CD4-positive, alpha-beta T cell treated with Interleukin-1 beta for 1 hour (primary cell): ENCODE measurements around the gene WDR82.
A peak's percentile ranks its signal among the peaks of the same experiment; 100 is the strongest.

Experiments used
- DNase-seq, 2 donors: peaks; one replicate each; pipeline ENCODE4 v3.0.0-alpha.2; 2020 to 2022

The WDR82 gene

DNA sequence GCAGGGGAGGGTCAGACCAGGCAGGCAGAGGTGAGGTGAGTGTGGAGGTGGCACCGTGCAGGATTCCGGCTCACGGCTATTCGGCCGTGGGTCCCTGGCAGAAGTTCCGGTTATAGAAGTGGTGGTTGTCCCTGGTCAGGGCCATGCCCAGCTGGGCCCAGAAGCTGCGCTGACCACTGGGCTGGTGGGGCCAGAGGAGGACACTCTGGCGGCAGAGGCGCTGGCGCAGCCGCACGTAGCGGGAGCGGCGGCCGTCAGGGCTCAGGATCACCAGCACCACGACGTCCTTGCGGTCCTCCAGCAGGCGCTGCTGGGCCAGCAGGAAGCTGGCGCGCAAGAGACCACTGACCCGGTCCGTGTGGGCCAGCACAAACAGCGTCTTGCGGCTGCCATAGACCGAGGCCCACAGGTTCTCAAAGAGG, 57.3 kb downstream of the WDR82 start:
- no peak for DNase-seq

GRCh38 chr3:52220380-52221026, 57.9 kb downstream of the WDR82 start:
- DNase-seq = peak; percentile 81 to 87

DNA sequence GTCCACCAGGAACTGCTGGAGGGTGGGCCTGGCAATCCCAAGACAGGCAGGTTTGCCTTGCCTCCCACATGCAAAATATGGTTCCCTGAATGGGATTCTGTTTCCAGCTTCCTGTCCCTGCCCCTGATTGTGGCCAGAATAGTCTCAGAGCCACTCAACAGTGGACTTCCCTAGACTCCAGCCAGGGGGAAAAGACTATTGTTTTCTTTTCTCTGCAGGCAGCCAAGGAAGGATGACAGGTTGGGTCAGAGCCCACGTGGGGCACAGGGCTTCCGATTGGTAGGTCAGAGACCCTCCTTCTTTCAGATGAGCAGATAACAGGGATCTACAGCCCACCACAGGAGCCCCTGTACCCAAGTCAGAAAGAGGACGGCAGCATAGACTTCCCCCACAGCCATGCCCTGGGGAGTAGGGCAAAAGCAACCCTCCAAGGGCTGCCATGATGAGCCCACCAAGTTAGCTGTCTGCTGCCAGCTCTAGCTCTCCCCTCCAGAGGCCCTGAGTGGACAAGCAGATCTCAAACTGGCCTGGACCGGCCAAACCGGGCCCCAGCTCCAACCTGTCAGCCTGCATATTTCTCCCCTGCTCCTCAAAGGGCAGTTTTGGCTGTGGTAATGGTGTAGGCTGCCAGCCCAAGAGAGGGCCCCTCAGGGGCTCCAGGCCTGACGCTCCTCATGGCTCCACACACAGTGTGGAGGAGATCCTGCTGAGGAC, 59.4 kb downstream of the WDR82 start:
- no peak for DNase-seq

- DNase-seq = peak in 1 of 2 donors; percentile 33
Measured at GRCh38 chr3:52218454-52218853, 60.0 kb downstream of the WDR82 start.

GRCh38 chr3:52218026-52218425, 60.4 kb downstream of the WDR82 start:
- DNase-seq = no peak

DNA sequence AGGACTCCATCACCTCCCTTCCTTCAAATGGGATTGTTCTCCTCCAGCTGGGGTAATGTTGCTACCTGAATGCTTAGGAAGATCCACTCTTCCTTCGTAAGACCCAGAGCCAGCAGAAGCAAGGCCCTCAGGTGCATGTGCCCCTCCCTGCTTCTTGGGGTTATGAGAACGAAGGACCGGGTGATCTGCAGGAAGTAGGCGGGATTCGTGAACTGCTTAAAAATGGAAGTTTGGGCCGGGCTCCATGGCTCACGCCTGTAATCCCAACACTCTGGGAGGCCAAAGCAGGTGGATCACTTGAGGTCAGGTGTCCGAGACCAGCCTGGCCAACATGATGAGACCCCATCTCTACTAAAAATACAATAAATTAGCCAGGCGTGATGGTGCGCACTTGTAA, 61.0 kb downstream of the WDR82 start:
- no peak for DNase-seq

- peak in 1 of 2 donors; percentile 37 for DNase-seq
Measured at GRCh38 chr3:52216585-52217408, 61.7 kb downstream of the WDR82 start.

DNA sequence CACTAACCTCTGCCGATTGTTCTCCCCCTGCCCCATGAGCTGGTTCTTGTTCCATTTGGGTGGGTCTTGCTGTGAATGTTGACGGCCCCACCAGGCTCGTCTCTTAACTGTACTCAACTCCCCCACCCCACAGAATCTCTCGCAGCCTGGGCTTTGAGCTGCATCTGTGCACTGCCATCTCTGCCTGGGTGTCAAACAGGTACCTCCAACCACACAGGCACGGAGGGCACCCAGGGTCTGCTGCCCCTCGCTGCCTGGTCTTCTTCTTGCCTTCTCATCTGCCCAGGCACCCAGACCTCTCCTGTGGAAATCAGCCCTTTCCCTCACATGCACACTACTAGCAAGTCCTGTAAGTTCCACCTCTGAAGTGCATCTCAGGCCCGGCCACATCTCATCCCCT, 63.1 kb downstream of the WDR82 start:
- no peak for DNase-seq

DNA sequence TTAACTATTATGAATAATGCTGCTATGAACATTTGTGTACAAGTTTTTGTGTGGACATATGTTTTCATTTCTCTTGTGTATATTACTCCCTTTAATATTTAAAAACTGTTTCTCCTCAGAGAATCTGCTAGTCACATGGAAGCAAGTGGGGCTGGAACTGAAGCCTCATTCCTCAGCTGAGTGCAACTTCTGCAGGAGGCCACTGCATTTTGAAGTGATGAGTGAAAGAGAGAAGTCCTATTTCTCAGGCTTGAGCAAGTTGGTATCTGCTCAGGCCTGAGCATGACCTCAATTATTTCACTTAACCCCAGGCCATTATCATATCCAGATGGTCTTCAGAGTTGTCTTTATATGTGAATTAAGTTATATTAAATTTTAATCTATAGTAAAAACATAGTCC, 64.5 kb downstream of the WDR82 start:
- no peak for DNase-seq

GRCh38 chr3:52213005-52213404, 65.4 kb downstream of the WDR82 start:
- no peak for DNase-seq

DNA sequence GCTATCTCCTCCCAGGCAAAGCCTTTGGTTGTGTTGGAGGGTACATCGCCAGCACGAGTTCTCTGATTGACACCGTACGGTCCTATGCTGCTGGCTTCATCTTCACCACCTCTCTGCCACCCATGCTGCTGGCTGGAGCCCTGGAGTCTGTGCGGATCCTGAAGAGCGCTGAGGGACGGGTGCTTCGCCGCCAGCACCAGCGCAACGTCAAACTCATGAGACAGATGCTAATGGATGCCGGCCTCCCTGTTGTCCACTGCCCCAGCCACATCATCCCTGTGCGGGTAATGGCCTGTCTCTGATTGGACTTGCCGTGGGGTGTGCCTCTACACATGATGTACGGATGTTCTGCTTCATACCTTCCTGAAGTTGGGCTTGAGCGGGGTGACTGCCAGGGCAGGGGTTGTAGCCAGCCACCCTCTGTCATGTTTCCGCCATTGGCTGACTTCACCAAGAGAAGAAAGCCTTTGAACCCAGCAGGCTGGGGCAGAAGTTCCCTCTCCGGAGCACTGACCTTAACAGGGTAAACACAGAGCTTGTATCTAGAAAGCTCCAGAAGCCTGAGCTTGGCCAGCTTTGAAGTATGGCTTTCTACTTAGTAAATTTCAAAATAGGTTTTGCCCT, 67.1 kb downstream of the WDR82 start:
- DNase-seq = no peak

DNA sequence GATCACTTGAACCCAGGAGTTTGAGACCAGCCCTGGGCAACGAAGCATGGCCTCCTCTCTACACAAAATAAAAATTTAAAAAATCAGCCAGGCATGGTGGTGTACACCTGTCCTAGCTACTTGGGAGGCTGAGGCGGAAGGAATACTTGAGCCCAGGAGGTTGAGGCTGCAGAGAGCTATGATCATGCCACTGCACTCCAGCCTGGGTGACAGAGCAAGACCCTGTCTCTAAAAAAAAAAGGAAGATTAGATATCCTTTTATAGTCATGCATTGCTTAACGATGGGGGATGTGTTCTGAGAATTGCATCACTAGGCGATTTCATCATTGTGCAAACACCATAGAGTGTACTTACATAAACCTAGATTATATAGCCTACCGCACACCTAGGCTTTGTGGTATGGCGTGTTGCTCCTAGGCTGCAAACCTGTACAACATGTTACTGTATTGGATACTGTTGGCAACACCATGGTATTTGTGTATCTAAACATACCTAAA, 67.9 kb downstream of the WDR82 start:
- DNase-seq = no peak

- no peak for DNase-seq
Measured at GRCh38 chr3:52210037-52210436, 68.4 kb downstream of the WDR82 start.

DNA sequence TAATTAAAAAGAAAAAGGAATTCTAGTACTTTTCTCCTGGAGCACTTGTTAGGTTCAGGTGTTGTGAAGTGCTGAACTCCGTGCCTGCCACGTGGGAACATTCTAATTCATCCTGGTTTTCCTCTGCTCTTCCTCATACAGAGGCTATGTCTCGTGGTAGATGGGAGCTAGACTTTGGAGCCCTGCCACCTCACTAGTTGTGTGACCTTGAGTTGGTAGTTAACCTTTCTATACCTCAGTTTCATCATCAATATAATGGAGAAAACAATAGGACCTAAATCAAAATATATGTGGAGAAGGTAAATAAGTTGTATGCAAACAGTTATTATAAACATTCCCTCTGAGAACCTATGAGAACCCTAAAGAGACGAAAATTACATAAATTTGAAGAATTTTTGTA, 69.9 kb downstream of the WDR82 start:
- DNase-seq = no peak

DNA sequence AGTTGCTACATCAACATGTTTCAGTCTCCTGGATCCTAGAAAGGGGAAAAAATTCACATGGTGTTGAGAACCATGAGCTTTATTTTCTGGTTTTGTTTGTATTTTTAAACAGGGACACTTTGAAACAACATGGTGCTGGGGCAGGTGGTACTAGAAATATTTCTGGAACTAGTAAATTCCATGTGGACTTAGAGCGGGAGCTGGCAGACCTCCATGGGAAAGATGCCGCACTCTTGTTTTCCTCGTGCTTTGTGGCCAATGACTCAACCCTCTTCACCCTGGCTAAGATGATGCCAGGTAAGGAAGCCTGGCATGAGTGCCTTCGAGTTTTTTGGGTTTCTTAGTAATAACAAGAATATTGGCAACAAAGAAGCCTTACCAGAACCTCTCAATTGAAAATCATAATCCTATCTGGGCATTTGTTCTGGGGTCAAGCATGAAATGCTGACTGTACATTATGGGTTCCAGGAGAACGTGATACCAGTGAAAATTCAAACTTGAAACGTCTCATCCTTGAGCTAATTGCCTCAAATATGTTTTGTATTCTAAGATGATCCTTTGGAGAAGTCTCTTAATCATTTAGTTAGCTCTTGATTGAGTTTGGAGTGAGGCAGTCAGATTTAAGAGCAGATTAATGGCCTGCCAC, 72.6 kb downstream of the WDR82 start:
- DNase-seq = no peak
